Measurements from ENCODE around the gene KIF17.

The KIF17 gene

DNA sequence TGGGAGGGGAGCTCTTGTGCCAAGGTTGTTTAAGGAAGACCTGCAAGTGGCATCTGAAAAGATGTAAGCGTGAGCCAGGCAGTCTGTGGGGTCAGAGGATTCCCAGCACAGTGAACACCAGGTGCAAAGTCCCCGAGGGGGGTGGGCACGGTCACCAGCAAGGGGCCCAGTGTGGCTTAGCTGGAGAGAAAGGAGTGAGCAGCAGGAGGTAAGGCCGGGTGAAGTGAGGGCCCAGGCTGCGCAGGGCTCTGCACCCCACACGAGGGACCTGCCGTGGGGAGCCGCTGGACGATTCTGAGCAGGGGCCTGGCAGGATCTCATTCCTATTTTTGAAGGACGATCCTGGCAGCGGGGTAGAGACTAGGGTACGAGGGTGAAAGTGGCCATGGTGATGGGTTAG, 60.8 kb downstream of the KIF17 start:
- DNase-seq, result no peak

DNA sequence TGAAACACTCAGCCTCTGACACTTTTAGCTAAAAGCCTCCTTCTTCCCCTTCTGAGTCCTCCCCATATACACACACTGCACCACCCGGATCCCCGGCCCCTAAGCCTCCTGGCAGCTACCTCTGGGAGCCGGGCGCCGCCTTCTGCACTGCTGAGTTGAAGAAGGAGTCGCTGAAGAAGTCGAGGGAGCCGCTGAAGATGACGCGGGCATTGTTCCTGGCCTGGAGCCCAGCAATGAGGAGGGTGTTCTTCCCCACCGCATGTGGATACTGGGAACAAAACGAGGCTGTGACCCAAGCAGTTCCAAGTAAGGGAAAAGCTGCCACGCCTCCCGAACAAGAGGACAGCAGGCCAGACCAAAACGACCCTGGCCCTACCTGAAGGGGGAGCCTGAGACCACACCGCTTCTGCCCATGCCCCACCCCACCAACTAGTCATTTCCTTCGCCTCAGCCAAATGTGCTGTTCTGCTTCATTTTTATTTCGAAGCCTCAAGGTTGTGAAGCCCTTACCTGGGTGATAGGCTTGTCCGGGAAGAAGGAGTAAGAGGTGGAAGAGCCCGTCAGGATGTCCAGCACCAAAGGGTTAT, 63.6 kb downstream of the KIF17 start:
- no peak for DNase-seq

DNA sequence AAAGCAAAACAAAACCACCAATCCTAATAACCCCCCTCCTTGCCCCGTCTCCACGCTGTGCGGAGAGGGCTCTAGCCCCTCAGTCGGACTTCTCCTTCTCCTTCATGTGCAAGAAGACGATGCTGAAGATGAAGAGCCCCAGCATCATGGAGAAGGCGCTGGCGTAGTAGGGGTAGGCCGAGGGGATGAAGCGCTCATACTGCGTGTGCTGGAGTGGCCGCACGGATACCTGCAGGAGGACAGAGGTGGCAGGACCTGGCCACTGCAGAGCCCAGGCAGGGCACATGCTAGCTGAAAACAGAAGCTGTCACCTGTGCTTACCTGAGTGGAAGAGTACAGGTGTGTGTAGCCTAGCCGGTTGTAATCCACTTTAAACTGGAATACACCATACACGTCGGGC, 65.5 kb downstream of the KIF17 start:
- no peak for DNase-seq

DNA sequence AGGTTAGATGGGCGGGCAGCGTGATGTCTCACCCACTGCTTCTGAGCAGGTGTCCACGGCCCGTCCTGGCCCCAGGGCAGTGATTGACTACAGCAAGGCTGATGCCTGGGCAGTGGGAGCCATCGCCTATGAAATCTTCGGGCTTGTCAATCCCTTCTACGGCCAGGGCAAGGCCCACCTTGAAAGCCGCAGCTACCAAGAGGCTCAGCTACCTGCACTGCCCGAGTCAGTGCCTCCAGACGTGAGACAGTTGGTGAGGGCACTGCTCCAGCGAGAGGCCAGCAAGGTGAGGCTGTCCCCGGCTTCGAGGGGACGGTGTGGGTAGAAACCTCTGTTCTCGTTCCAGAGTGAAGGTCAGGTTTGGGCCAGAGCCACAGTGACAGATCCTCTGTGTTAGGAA, 68.9 kb downstream of the KIF17 start:
- DNase-seq, result no peak

DNA sequence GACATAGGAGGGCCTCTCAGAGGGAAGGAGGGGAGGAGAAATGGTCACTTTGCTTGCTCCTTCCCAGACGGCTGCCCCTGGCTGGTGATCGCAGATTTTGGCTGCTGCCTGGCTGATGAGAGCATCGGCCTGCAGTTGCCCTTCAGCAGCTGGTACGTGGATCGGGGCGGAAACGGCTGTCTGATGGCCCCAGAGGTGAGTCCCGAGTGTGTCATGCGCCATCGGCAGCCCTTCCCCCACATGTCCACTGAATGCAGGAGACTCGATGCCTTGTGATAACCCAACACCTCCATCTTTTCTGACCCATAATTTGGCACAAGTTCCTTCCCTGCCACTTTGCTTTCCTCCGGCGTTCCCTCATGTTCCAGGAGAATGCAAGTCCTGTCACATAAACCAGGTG, 69.4 kb downstream of the KIF17 start:
- no peak for DNase-seq

DNA sequence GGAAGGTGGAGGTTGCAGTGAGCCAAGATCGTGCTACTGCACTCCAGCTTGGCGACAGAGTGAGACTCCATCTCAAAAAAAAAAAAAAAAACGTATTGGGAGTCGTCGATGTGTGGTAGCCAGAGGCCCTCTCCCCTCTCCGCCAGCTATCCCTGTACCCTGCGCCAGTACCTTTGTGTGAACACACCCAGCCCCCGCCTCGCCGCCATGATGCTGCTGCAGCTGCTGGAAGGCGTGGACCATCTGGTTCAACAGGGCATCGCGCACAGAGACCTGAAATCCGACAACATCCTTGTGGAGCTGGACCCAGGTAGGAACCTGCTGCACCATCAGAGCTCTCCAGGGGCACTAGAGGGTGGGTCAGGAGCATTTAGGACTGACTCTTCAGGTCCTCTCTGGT, 72.4 kb downstream of the KIF17 start:
- no peak for DNase-seq

DNA sequence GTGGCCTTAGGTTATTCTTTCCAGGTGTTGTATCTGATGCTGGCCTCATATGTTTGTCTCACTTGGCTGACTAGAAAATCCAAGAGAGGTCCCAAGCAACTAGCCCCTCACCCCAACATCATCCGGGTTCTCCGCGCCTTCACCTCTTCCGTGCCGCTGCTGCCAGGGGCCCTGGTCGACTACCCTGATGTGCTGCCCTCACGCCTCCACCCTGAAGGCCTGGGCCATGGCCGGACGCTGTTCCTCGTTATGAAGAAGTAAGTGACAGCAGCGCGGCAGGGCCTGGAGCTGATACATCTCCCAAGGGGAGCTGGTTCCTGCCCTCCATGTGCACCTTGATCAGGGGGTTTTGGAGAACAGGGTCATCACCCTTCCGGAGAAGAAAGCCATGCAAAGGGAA, 73.4 kb downstream of the KIF17 start:
- DNase-seq, result no peak

DNA sequence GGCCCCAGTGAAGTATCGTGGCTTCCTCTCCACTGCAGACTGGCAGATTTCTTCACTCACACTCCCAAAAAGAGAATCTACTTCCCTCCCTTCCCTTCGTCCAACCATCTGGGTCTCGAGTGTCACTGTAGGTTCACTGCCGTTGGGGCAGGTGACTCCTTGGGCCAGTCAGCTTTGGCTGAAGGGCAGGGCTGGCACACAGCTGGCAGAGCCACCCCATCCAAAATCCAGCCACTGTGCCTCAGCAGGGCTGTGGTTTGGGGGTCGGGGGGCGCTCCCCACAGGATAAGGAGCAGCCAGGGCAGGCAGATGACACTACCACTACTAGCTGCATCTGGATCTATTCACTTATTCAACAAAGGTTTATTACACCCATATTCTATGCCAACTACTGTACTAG, 74.7 kb downstream of the KIF17 start:
- DNase-seq, result no peak

DNA sequence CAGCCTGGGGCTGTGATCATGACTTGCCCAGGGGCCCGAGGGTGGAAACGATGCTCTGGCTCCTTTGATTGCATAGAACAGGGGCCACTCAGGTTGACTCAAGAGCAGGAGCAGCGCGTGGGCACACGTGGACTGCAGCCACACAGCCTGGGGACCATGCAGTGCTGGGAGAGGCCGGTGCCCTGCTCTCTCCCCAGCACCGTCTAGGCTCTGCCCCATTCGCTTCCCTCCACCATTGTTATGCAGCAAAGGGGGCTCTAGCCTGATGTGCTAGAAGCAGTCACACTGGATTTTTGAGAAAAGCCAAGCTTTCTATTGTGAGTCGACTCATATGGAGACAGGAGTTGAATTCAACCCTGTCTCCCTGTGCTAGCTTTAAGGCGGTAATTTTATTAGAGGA, 75.8 kb downstream of the KIF17 start:
- no peak for DNase-seq

DNA sequence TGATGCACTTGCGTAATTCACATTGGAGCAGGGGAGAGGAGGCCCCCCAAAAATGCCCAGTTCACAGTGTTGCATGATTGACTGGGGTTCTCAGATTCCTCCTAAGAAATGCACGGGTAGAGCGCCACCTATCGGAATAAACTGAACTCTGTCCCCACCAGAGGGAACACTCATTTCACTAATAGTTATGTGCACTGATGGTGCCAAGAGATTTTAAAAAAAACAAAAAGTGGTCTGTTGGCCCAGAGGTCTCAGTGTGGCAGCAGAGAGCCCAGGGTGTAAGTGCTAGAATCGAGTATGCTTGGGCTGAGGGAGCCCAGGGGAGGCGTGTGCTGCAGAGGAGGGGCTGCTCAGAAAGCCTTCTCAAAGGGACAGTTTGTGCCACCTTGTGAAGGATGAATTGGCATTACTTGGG, 77.6 kb downstream of the KIF17 start:
- peak; percentile 30 to 56 for DNase-seq

DNA sequence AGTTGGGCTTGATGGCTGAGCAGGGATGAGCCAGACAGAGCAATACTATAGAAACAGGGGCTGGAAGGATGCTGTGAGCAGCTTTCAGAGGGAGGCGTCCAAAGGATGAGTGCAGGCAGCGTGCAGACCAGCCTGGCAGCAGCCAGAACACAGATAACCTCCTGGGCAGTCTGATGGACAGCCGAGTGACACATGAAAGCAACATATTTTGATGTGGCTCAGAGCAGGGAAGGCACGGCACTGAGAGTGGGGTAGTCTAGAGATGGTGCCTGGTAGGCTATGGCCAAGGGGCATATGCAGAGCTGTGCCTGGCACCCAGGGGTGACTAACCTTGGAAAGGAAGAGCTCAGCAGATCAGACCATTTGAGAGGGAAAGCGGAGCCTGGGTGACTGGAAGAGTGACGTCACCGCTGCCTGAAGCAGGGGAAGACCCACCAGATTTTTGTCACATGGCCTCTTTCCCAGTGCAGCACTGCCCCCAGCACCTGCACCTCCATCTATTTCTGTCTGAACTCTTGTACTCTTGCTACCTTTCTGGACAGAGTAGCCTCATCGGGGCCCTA, 80.9 kb downstream of the KIF17 start:
- no peak for DNase-seq

DNA sequence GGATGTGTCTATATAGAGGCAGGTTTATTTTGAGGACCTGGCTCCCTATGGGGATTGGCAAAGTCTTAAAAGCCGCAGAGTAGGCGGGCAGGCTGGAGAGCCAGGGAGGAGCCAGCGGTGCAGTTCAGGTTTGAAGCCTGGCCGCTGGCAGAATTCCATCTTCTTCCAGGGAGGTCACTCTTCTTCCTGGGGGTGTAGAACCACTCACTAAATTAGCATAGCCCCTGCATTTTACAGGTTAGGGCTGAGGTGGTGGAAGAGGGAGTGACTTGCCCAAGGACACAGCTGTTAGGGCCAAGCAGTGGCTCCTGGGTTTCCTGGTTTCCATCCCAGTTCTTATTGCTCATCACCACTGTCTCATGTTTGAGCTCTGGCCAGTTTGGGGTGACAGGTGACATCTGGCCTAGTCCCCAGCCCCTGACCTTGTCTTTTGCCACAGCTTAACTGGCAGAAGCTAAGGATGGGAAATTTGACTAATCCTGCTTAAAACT, 83.2 kb downstream of the KIF17 start:
- no peak for DNase-seq

DNA sequence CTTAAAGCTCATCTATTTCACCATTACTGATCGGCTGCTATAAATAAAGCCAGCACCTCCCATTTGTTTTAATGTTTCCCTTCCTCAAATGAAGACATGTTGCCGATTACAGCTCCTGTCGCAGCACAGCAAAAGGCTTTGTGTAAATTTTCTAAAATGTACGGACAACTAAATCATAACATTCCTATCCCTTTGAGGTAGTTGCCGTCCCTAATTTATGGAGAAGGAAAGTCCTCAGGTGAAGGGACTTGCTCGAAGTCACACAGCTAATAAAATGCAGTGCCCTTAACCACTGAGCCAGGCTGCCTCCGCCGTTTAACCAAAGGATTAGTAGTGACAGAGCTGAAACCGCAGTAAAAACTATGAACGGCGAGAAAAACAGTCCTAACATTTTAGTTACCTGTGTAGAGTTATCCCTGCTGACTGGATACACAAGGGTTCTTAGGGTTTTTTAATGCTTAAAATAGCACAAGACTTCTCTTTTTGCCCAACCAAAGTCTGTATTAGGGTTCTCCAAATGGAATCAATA, 83.7 kb downstream of the KIF17 start:
- DNase-seq, result no peak

DNA sequence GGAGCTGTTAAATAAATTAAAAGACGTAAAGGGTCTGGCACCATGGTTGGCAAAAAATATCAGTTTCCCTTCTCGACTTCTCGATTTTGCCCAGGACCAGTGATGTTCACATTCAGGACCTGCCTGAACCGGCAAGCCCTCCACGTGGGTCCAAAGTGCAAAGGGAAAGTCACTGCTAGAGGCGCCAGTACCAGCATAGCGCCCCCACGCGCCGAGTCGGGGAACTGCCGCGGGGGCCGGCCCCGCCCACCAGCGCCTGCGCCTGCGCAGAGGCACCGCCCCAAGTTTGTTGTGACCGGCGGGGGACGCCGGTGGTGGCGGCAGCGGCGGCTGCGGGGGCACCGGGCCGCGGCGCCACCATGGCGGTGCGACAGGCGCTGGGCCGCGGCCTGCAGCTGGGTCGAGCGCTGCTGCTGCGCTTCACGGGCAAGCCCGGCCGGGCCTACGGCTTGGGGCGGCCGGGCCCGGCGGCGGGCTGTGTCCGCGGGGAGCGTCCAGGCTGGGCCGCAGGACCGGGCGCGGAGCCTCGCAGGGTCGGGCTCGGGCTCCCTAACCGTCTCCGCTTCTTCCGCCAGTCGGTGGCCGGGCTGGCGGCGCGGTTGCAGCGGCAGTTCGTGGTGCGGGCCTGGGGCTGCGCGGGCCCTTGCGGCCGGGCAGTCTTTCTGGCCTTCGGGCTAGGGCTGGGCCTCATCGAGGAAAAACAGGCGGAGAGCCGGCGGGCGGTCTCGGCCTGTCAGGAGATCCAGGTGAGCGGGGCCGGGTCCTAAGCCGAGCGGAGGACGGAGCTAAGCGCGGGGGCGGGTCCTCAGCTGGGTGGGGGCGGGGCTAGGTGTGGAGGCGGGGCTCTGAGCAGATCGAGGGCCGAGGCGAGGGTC, 84.4 kb downstream of the KIF17 start, which contains the start of gene PINK1:
Gene PINK1 (plus strand): TSS at position 269 of the 875 bp plus-strand sequence. CDS start 91 bp downstream, at position 360.
- DNase-seq, result peak; percentile 44 to 83

DNA sequence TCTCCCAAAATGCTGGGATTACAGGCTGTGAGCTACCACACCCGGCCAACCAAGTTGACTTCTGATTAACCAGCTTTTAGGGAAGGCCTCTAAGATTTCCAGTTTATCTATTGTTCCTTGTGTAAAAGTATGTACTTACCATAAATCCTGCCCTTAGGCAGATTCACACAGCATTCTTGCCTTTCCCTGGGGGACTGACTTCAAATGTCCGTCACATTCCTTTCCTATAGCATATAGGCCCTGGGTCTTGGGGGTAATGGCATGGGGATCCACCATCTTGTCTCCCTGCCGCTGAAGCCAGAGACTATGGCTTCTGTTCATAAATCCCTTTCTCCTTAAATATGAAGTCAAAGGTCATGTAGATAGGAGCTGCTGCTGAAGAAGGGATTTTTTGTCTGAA, 85.4 kb downstream of the KIF17 start:
- no peak for DNase-seq

DNA sequence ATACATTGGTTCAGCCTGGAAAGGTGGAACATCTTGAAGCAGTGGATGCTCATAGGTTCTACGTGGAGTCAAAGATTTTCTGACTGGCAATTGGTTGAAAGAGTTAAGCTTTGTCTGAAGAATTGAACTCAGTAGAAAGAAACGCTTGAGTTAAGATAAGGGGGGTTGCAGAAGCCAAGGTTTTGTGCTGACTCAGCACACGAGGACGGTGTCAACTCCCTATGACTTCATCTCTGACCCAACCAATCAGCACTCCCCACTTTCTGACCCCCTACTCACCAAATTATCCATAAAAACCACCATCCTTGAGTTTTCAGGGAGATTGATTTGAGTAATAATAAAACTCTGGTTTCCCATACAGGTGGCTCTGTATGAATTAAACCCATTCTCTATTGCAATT, 87.1 kb downstream of the KIF17 start:
- no peak for DNase-seq

DNA sequence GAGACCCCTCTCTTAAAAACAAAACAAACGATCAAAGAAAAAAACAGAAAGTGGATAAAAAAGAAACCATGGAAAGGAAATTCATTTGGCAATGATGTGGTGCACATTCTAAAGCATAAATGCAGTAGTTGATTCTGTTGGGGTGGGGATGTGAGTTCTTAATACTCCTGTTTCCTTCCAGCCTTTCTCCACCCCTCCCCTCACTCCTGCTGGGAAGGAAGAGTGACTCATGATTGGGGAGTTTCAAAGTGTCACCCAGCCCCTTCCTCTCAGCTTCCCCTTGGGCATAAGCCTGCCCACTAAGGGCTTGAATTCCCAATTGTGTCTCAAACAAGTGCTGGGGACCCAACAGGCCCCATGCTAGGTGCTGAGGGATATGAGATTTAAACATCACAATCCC, 91.3 kb downstream of the KIF17 start:
- DNase-seq, result no peak

DNA sequence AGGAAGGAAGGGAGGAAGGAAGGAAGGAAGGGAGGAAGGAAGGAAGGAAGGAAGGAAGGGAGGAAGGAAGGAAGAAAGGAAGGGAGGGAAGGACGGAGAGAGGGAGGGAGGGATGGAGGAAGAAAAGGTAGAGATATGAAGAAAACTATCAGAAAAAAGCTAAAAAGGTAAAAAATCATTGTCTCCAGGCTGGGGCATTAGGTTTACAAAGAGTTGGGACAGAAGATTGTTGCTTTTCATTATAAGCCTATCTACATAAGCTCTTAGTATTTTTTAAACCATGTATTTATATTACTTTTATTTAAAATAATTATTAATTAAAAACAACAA, 91.7 kb downstream of the KIF17 start:
- DNase-seq, result no peak

DNA sequence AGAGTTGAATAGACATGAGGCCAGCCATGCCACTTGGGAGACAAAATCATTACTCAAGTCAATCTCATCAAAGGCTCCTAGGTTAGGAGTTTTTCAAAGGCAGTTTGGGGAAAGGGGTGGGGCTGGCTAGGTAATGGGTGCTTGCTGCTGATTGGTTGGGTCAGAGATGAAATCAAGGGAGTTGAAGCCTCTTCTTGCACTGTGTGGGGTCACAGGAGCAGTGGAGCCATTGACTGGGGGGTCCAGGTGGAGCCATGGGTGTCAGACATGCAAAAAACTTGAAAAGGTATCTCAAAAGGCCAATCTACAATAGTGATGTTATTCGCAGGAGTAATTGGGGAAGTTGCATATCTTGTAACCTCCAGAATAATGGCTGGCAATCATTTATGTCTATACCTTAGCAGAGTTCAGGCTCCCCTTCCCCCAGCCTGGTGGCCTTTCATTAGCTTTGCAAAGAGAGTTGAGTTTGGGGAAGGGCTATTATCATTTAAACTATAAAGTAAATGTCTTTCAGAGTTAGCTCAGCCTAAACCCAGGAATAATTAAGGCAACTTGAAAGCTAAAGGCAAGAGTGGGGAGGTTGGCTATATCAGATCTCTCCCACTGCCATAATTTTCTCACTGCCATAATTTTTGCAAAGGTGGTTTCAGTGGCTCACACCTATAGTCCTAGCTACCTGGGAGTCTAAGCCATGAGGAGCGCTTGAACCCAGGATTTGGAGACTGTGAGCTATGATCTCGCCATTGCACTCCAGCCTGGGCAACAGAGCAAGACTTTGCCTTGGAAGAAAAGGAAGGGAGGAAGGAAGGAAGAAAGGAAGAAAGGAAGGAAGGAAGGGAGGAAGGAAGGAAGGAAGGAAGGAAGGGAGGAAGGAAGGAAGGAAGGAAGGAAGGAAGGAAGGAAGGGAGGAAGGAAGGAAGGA, 92.4 kb downstream of the KIF17 start:
- no peak for DNase-seq

DNA sequence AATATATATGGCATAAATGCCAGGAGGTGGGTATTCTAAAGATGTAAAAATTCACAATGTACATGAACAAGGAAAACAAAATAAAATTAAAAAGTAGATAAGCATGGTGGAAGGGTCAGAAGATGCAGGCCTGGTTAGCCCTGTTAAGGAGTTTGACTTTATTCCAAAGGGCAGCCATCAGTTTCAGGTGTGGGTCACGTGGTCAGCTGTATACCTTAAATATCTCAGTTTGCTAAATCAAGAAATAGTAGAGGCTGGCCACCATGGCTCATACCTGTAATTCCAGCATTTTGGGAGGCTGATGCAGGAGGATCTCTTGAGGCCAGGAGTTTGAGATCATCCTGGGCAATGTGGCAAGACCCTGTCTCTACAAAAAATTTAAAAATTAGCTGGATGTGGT, 93.1 kb downstream of the KIF17 start:
- no peak for DNase-seq

DNA sequence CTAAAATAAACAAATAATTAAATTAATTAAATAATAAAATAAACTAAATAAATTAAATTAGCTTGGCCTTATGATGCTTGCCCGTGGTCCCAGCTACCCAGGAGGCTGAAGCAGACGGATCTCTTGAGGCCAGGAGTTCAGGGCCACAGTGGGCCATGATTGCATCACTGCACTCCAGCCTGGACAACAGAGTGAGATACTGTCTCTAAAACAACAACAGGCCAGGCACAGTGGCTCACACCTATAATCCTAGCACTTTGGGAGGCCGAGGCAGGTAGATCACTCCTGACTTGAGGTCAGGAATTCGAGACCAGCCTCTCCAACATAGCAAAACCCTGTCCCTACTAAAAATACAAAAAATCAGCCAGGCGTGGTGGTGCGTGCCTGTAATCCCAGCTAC, 96.8 kb downstream of the KIF17 start:
- no peak for DNase-seq

DNA sequence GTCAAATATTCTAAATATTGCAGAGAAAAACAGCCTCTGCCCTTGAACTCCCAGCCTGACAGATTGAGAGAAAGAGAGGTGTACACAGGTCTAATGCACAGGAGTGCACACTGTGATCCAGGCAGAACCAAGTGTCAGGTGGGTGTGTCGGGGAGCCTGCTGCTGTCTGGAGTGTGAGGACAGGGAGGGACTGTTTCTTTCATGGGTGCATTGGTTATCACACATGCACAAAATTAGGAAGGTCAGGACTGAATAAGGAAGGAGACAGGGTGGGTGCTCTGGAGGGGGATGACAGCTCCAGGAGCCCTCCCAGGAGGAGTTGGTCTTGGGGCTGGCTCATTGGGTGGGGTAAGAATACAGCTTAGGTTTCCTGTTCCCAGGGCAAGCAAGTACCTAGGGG, 97.8 kb downstream of the KIF17 start:
- DNase-seq, result no peak

DNA sequence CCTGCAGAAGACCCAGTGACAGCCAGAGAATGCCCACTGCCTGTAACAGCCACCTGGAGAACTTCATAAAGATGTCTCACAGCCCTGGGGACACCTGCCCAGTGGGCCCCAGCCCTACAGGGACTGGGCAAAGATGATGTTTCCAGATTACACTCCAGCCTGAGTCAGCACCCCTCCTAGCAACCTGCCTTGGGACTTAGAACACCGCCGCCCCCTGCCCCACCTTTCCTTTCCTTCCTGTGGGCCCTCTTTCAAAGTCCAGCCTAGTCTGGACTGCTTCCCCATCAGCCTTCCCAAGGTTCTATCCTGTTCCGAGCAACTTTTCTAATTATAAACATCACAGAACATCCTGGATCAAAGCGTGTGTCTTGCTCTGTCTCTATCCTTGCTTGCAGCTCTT, 99.3 kb downstream of the KIF17 start:
- no peak for DNase-seq

All from bone marrow (tissue), 2 donors.